ENCODE measurements around the gene TMEM176B.
"Not testable (repeated sequence)": the region's sequence is repeated elsewhere in the genome, so short reads cannot be mapped to it uniquely, and the experiment has no call there.

Gene TMEM176B

GRCh38 chr7:150790416-150791075 lies 9.6 kb downstream of the TMEM176B start:
- no peak for DNase-seq (ENCODE audit: low spot score)

GRCh38 chr7:150788474-150789269 lies 11.5 kb downstream of the TMEM176B start:
- DNase-seq (ENCODE audit: low spot score), result peak; percentile 52

- no peak for DNase-seq (ENCODE audit: low spot score)
Observed at GRCh38 chr7:150787321-150788281, 12.6 kb downstream of the TMEM176B start.

GRCh38 chr7:150784954-150785353 lies 15.2 kb downstream of the TMEM176B start:
- DNase-seq (ENCODE audit: low spot score), result peak; percentile 82

- DNase-seq (ENCODE audit: low spot score), result peak; percentile 67
Observed at GRCh38 chr7:150784120-150784736, 15.9 kb downstream of the TMEM176B start.

- DNase-seq (ENCODE audit: low spot score), result no peak
Observed at GRCh38 chr7:150781961-150782360, 18.2 kb downstream of the TMEM176B start.

- DNase-seq (ENCODE audit: low spot score), result no peak
Observed at GRCh38 chr7:150781103-150781502, 19.1 kb downstream of the TMEM176B start.

GRCh38 chr7:150780292-150780691 lies 19.9 kb downstream of the TMEM176B start:
- no peak for DNase-seq (ENCODE audit: low spot score)

- DNase-seq (ENCODE audit: low spot score), result peak; percentile 78
Observed at GRCh38 chr7:150778738-150779301, 21.3 kb downstream of the TMEM176B start.

- DNase-seq (ENCODE audit: low spot score), result no peak
Observed at GRCh38 chr7:150778014-150778737, 22.0 kb downstream of the TMEM176B start.

- DNase-seq (ENCODE audit: low spot score), result not testable (repeated sequence)
Observed at GRCh38 chr7:150774131-150774530, 26.0 kb downstream of the TMEM176B start.

GRCh38 chr7:150769768-150770167 lies 30.4 kb downstream of the TMEM176B start:
- DNase-seq (ENCODE audit: low spot score), result no peak

- no peak for DNase-seq (ENCODE audit: low spot score)
Observed at GRCh38 chr7:150766334-150766709, 33.8 kb downstream of the TMEM176B start.

GRCh38 chr7:150759479-150759878 lies 40.7 kb downstream of the TMEM176B start:
- DNase-seq (ENCODE audit: low spot score), result no peak

- DNase-seq (ENCODE audit: low spot score), result no peak
Observed at GRCh38 chr7:150756858-150757257, 43.3 kb downstream of the TMEM176B start.

- no peak for DNase-seq (ENCODE audit: low spot score)
Observed at GRCh38 chr7:150756166-150756565, 44.0 kb downstream of the TMEM176B start.

- no peak for DNase-seq (ENCODE audit: low spot score)
Observed at GRCh38 chr7:150755473-150756099, 44.6 kb downstream of the TMEM176B start.

- DNase-seq (ENCODE audit: low spot score), result no peak
Observed at GRCh38 chr7:150754951-150755350, 45.2 kb downstream of the TMEM176B start.

GRCh38 chr7:150753826-150754603 lies 46.1 kb downstream of the TMEM176B start:
- peak; percentile 30 for DNase-seq (ENCODE audit: low spot score)

- DNase-seq (ENCODE audit: low spot score), result no peak
Observed at GRCh38 chr7:150753239-150753638, 46.9 kb downstream of the TMEM176B start.

All from kidney tubule cell (primary cell).